ENCODE measurements around the gene TRABD2B.

The TRABD2B gene

DNA sequence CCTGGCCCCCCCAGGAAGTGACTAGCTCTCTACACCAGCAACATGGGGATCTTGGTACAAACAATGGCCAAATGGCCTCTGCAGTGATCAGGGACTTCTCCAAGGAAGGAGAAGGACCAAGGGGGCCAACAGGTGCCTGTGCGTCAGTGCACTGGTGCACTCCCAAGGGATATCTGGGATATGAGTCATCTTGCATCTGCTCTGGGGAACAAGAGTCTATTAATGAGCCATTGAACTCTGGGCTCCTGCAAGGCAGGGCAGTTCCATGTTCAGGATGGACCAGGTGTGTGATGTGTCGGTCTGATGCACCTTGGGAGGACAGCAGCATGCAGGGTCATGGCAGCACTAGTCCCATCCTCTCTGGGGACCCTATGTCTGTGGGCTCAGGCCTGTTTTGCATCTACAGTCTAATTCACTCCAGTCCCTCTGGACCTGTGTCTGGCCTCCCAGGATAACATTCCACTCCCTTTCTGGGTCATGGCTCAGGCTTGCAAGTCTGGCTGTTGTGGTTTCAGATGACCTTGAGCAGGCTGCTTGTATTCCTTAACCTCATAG lies 125.3 kb downstream of the TRABD2B start:
- no peak for DNase-seq

DNA sequence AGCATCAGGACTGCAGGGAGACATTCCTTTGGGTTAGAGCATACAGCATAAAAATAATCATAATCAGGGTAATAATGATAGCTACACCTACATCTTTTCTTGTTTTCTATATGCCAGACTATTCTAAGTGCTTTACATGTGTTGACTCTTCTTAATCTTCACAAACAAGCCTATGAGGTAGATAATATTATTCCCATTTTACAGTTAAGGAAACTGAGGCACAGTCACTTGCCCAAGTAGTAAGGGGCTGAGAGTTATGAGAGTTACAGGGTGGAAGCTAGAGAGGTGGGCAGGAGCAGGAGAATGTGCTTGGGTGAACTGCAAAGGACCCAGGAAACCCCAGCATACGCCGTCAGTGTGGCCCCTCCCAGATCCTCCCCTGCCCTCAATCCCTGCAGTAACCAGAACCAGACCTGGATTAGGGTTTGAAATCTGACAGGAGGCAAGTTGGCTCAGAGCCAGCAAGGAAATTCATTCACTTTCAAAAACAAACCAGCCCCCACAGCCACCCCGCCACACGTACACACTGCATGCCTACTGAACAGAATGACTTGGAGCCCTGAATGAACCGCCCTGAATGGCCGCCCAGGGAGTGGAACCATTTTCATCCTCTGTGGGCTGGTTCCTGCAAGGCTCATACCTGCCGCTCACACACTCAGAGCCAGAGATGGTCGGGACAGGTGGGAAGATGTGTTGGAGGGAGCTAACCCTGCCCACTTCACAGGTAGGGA lies 126.1 kb downstream of the TRABD2B start:
- no peak for DNase-seq

DNA sequence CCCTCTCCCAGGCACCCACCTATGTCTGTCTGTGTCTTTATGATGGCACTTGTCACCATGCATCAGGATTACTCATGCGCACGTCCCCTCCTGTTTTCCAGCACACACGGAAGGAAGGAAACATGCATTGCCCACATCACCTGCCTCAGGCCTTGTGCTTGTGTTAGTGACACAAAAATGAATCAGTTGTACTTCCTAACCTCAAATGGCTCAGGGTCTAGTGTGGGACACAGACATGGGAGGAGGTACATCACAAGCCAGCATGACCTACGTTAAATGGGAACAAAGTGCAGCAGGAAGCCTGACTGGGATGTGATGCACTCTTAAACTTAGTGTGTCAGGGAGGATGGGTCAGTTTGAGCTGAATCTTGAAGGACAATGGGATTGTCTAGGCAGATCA lies 126.7 kb downstream of the TRABD2B start:
- DNase-seq = no peak

DNA sequence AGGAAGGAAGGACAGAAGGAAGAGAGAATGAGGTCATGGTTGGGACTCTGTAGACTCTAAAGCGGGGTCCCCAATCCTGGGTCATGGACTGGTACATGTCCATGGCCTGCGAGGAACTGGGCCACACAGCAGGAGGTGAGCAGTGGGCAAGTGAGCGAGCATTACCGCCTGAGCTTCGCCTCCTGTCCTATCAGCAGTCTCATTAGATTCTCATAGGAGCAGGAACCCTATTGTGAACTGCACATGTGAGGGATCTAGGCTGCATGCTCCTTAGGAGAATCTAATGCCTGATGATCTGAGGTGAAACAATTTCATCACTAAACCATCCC lies 128.9 kb downstream of the TRABD2B start:
- DNase-seq = no peak

DNA sequence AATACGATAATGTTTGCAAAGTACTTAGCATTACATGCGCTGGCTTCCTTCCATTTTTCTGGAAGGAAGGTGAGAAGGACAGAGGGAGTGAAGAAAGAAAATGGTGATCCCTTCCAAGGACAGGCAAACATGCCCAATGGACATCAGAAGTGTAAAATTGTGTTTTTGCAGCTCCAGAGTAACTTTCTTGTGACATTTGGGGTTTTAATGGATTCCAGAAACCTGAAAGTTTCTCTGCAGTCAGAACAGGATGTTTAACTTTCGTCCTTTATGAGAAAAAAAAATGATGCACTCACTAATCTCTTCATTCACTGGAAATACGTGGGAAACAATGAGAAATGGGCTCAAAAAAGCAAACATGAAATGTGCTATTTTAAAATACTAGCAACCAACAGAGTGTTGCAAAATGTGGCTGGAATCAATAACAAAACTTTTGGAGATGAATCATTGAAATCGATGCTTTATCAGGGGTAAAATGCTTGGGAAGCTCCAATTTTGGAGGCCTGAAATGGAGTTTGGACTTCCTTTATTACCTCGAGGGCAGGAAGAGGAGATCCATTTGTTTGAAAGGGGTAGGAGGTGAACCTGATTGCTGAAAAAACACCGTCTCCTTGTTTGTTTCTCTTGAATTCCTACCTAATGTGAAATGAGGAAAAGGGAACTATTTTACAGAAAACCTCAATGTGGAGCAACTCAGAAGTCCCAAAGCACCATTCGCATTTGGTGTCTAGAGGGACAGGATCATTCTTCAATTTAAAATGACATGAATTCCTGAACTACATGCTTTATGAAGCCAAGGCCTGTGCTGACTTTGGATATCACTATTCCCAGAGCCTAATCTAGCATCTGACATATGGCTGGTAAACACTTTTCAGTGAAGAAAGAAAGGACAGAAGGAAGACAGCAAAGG lies 129.5 kb downstream of the TRABD2B start:
- no peak for DNase-seq

DNA sequence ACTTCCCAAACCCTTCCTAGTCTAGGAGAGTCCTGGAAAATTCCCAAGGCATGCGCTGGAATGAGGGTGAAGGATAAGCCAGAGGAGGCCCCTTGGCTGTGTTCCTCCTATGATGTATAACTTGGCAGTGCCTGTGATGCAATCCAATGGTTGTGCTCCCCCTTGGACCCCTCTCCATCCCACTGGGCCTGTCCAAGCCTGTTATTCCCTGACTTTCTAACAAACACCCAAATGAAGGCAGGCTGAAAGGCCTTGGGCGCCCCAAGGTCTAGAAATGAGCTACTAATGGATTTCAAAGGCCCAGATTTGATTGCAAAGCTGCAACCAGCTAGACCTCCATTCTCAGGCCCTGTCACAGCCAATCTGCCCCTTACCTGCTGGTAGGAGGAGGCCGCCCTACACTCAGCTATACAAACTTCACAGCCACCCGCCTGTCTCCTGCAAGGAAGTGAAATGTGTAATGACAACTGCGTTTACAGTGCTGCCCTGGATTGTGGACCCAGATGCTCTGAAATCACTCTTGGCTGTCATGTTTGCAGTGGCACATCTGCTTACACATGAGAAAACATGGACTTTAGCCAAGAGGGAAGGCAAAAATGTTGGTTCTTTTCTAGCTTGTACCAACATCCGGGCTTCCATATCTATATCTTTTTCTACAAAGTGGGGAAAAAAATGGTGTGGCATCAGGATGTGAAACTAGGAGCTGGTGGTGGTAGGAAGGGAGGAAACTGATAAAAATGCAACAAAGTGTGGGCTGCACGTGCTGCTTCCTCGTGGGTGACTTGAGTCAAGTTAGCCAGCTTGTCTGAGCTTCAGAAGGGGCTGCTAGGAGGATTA lies 130.4 kb downstream of the TRABD2B start:
- no peak for DNase-seq

DNA sequence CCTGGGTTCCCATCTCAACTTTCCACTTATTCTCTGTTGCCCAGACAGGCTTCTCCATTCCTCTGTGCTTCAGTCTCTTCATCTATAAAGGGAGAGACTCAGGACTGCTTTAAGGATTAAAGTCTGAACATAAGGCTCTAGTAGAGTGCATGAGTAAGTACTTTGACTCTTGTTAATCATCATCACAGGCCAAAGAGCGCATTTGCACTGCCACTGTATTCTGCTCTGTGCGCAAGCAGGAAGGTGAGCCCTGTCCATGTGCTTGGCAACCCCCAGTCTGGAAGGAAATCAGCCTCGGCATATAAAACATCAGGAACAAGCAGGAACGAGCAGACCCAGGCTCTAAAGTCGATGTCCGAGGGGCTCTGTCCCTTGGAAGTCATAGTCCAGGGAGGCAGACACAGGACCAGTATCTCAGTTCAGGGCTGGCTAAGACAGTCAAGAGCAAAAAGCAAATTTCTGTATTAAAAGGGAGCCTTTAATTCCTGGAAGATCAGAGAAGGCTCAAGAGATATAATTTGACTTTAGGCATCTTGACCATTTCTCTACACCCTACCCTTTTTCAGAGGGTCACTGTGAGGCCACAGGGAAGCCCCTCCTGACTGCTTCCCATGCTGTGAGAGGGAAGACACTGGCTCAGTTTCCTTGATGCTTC lies 131.2 kb downstream of the TRABD2B start:
- no peak for DNase-seq

DNA sequence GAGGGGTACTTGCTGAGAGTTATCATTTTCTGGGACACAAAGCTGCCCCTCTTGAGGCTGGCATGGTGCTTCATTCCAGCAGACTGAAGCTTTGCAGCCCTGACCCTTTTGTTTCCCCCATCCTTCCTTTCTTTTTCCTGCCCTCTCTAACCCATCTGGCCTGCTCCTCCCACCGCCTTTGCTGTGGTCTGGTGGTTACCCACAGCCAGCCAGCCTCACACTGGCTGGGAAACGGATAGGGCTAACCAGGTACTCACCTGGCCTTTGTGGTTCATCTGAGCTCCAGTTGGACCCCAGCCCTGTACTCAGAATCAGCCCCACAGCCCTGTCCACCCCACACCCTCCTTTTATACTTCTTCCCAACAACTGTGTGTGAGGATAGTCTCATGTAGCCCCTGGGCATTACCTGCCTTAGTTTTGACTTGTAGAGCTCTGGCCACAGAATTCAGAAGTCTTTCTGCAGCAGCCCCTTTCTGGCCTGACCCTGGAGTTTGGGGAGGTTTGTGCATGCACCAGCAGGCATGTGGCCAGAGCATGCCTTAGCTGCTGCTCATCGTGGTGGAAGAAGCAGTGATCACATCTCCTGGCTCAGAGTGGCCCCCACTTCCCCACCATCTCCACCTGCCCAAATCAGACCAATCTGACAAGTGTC lies 138.0 kb downstream of the TRABD2B start:
- no peak for DNase-seq

DNA sequence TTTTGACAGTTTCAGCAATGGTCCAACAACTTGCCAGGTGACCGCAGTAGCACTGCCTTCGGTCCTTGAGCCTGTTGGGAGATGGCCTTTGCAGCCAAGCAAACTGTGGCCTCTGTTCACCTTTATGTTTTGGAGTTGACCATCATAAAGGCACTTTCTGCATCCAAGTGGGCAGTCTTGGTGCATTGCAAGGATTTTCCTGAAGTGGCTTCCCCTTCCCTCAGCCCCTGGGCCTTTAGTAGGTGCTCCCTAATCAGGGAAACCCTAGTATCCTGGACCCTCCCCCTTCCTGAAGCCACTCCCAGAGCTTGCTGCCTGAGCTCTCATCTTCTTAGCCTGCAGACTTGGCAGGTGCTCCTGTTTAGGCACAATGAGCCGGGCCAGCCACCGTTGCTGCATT lies 140.2 kb downstream of the TRABD2B start:
- no peak for DNase-seq

DNA sequence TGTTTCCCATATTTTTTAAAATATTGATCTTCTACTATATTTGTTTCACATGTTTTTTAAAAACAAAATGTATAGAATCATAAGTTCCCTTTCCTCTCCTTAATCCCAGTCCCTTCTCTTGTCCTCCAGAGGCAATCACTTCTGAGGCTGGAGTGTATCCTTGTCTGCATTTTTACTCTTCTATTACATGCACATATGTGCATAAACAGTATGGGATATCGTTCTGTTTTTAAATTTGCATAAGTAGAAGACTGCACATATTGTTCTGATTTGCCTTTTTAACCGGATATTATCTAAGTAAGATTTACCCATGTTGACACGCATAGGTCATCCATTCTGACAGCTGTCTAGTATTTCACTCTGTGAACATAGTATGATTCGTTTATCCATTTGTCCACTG lies 142.0 kb downstream of the TRABD2B start:
- DNase-seq = no peak

DNA sequence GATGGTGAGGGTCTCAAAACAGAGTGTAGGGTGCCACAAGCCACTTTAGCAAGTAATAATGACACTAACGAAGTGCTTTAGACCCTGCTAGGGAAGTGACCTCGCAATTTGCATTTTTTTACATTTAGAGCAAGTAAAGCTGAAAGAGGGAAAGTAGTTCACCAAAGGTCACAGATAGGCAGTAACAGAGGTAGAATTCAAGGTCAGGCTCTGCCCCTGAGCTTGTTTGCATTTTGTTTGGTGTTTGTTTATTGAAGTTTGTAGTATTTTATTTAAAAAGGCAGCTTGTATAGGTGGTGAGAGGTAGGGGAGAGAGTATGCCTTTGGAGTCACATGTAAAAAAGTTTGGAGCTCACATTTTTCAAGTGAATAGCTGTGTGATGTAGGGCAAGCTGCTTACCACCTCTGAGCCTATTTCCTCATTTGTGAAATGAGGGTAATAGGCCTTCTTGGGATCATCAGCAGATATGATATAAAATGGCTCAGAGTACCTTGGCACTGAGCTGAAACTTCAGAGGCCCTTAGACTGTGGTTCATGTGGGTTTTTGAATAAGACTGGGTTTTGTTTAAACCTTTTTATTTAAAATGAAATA lies 142.5 kb downstream of the TRABD2B start:
- no peak for DNase-seq

DNA sequence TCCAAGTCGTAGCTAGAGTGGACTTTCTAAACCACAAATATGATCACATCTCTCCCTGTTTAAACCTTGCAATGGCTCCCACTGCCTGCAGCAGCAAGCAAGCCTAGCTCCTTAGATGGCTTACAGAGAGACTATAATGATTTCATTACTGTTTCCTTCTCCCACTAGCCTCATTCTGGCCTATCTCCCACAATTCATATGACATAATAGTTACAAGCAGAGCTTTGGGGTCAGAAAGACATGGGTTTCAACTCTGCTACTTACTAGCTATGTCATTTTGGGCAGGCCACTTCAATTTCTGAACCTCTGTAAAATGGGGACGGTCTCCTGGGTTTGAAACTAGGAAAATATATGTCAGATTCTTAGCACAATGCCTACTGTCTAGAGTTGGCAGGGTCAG lies 143.3 kb downstream of the TRABD2B start:
- DNase-seq = no peak

DNA sequence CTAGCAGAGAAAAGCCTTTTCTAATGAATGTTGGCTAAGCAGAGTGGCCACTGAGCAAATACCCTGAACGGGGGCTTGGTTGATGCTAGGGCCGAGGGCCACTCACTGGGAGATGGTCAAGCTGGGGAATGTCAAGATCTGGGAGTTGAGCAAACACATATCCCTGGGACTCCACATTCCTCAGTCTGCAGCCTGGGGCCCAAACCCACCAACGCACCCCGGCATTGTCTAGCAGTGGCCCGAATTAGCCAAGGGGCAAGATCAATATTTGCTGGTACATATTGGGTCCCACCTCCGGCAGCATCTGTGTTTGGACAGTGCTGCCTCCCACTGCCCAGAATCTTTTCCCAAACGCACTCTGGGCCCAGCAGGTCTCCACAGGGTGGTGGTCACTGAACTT lies 144.1 kb downstream of the TRABD2B start:
- DNase-seq = no peak

DNA sequence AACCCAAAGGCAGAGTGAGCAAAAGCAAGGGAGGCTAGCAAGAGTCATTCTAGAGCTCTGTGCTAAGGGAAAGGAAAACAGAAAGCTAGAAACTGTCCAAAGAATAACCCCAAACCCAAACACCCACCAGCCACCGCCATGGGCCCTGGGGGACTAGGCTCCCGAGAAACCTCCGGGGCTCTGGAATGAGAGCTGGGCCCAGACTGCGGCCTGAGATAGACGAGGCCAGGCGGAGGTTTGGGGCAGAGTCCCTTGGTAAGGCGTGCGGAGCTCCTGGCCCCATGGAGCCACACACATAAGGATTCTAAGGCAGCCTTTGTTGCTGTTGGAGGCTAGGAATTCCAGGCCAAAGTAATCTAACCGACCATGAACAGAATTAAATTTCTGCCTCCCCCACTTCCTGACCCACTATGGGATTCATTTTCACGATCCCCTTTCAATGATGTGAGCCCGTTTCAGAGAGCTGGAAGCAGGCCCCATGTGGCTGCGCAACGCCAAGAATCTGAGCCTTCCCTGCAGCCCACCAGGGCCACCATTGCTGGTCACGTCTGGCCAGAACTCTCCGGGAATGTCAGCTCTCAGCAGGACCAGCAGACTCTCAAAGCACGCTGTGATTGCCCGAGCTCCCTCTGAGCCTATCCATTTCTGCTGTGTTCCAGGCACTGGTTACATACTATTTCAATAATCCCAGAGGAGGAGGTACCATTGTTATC lies 145.0 kb downstream of the TRABD2B start:
- DNase-seq = no peak

DNA sequence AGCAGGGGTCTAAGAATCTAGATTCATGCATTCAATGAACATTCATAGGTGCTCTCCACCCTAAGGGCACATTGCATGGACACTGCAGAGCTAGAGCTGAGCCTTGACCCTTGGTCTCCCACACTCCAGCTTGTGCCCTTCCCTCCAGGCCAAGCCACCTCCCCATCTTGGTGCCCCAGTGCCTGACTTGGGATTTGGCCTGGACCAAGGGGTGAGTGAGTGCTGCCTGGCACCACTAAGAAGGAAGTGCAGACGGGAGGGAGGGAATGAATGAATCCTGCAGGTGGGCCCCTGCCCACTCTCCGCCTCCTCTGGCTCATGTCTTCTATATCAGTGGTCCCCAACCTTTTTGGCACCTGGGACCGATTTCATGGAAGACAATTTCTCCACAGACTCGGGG lies 146.7 kb downstream of the TRABD2B start:
- DNase-seq = no peak

DNA sequence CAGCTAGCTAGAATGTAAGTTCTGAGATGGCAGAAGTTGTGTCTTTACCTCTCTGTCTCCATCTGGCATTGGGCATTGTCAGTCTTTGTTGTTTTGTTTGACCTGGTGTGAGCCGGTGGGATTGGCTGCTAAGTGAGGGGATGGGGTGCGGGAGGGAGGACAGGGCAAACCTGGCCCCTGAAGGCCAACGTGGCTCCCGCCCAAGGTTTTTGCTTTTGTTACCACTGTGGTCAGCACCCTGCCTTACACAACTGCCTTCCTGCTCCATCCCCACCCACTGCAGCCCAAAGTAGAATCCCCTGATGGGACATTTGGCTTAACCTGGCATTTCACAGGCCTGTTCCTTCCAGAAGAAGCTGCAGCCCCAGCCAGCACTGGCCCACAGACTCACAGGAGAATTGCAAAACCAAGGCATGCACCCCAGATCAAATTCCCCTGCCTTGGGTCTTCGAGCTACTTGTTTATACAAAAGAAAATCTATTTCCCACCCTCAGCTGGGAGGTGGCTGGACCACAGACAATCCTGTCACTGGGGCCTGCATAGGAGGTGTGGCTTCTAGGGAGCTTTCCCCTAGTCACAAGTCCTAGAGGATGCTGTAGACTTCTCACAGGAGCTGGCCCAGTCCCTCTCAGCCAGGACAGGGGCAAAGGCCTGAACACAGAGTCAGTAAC lies 147.5 kb downstream of the TRABD2B start:
- DNase-seq = no peak

DNA sequence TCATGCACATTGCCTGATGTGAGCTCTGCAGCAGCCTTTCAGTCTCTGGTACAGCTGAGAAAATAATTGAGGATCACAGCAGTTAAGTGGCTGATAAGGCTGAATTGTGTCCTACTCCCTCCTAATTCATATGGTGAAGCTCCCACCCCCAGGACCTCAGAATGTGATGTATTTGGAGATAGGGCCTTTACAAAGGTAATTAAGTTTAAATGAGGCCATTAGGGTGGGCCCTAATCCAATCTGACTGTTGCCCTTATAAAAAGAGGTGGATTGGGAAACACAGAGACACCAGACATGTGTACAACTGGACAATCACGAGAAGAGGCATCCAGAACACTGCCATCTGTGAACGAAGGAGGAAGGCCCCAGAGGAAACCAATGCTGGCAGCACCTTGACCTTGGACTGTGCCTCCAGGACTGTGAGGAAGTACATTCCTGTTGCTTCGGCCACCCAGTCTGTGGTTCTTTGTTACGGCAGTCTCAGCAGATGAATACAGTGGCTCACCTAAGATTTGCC lies 148.1 kb downstream of the TRABD2B start:
- DNase-seq = no peak

DNA sequence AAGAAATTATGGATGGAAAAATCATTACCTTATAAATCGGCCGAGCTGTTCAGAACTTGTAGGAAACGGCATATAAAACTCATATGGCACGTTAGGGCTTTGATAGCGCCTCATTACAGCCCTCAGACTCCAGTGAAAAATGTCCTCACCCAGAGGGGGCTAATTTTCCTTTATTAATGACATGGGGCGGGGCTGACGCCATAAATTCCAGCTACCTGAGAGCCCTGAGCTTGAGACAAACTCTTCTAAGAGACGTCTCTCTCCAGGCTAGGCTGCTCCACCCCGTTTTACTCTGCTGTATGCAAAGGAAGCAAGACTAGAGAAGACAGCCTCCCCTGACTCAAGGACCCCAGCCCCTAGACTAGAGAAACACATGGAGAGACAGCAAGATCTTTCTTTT lies 149.4 kb downstream of the TRABD2B start:
- no peak for DNase-seq

DNA sequence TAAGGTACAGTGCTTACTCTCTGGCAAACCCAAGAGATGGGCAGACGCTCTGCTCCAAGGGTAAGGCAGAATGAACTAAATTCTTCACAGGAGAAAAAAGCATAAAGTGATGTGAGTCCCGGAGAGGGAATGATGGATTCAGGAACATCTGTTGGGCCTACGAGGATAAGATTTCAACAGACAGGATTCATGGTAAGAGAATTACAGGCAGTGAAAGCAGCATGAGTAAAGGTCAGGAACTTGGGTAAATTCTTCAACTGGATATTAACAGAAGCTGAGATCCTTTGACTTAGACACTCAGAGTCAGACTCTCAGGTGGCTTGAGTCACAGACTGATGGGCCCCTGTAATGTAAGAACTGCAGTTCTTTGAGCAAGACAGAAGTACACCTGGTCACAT lies 152.6 kb downstream of the TRABD2B start:
- no peak for DNase-seq

Measured in CD4-positive, alpha-beta T cell treated with Interferon alpha-2 for 1 hour (primary cell).